Neural cell (in vitro differentiated cells): ENCODE data around the gene CNOT4. TPM values are rescaled to one million over a fixed set of nuclear protein-coding genes. Genes with fewer than 3 reads are reported as not detected.

ENCODE experiments used
- H2AFZ ChIP-seq: fragments of 200-600, 300-800 bp; sonication (generic), shearing (Covaris generic); 2 replicates; pipeline ENCODE4 v1.6.0; 2014; ENCODE audit warnings: low read depth, mild to moderate bottlenecking, antibody characterized with exemption, low read length, moderate library complexity
- H3F3A ChIP-seq: fragments of 200-600 bp; shearing (Covaris generic); 2 replicates; pipeline ENCODE4 v1.6.1; 2016; ENCODE audit warnings: mild to moderate bottlenecking, moderate library complexity, mixed read lengths, antibody characterized with exemption, low read length; ENCODE audit not compliant: insufficient read depth, poor library complexity, severe bottlenecking
- H3K27ac ChIP-seq: fragments of 200-600, 300-800 bp; sonication (generic), shearing (Covaris generic); 2 replicates; pipeline ENCODE4 v1.5.1; 2014; ENCODE audit warnings: mild to moderate bottlenecking, low read length, moderate library complexity
- H3K27me3 ChIP-seq: fragments of 300-800, 200-600 bp; sonication (generic), shearing (Covaris generic); 2 replicates; pipeline ENCODE4 v1.6.0; 2014; ENCODE audit warnings: mild to moderate bottlenecking, low read depth, low read length, moderate library complexity; ENCODE audit not compliant: insufficient read depth
- H3K36me3 ChIP-seq: fragments of 300-800, 200-600 bp; sonication (generic), shearing (Covaris generic); 2 replicates; pipeline ENCODE4 v1.5.1; 2014; ENCODE audit warnings: mild to moderate bottlenecking, antibody characterized with exemption, low read length, moderate library complexity; ENCODE audit not compliant: insufficient read depth
- H3K4me2 ChIP-seq: fragments of 300-800, 200-600 bp; sonication (generic), shearing (Covaris generic); 2 replicates; pipeline ENCODE4 v1.6.0; 2014; ENCODE audit warnings: mild to moderate bottlenecking, low read length
- H3K4me3 ChIP-seq: fragments of 300-800, 200-600 bp; sonication (generic), shearing (Covaris generic); 2 replicates; pipeline ENCODE4 v1.5.1; 2014; ENCODE audit warnings: mild to moderate bottlenecking, low read length, moderate library complexity
- H3K79me2 ChIP-seq: fragments of 200-600 bp; shearing (Covaris generic); replicated peaks from 2 replicates; pipeline ENCODE4 v1.6.0; 2014; ENCODE audit warnings: mild to moderate bottlenecking, low read length, moderate library complexity; ENCODE audit not compliant: insufficient read depth
- H3K9ac ChIP-seq: fragments of 300-800, 200-600 bp; sonication (generic), shearing (Covaris generic); 2 replicates; pipeline ENCODE4 v1.6.1; 2016; ENCODE audit warnings: mild to moderate bottlenecking, low read length, mixed read lengths
- H3K9me2 ChIP-seq: fragments of 200-600 bp; shearing (Covaris generic); 2 replicates; pipeline ENCODE4 v1.6.1; 2016; ENCODE audit warnings: mild to moderate bottlenecking, low read length, mixed read lengths; ENCODE audit not compliant: insufficient read depth
- H3K9me3 ChIP-seq: fragments of 200-600, 300-800 bp; sonication (generic), shearing (Covaris generic); 2 replicates; pipeline ENCODE4 v1.6.1; 2016; ENCODE audit warnings: mild to moderate bottlenecking, mixed run types, low read length, moderate library complexity, mixed read lengths
- H4K20me1 ChIP-seq: fragments of 200-600 bp; shearing (Covaris generic); 2 replicates; pipeline ENCODE4 v1.6.1; 2016; ENCODE audit warnings: mild to moderate bottlenecking, mixed run types; ENCODE audit not compliant: insufficient read depth
- CTCF ChIP-seq: fragments of 450-650 bp; IDR thresholded peaks from 2 replicates; pipeline ENCODE4 v1.5.1; 2014; ENCODE audit warnings: antibody characterized with exemption, mild to moderate bottlenecking, moderate library complexity; ENCODE audit not compliant: poor library complexity, severe bottlenecking
- EP300 ChIP-seq: fragments of 450-650 bp; conservative IDR thresholded peaks from 2 replicates; pipeline ENCODE4 v1.6.1; 2014; ENCODE audit warnings: antibody characterized with exemption, mild to moderate bottlenecking, moderate library complexity; ENCODE audit not compliant: poor library complexity, severe bottlenecking
- EZH2 ChIP-seq: fragments of 200-600, 300-800 bp; shearing (Covaris generic), sonication (generic); IDR thresholded peaks from 2 replicates; pipeline ENCODE4 v1.6.1; 2014; ENCODE audit warnings: antibody characterized with exemption, low read length, borderline replicate concordance, mild to moderate bottlenecking; ENCODE audit not compliant: insufficient read depth, poor library complexity, severe bottlenecking
- MXI1 ChIP-seq: fragments of 450-650 bp; conservative IDR thresholded peaks from 2 replicates; pipeline ENCODE4 v1.6.1; 2014; ENCODE audit warnings: antibody characterized with exemption, mild to moderate bottlenecking; ENCODE audit not compliant: poor library complexity, severe bottlenecking
- POLR2AphosphoS5 ChIP-seq: IDR thresholded peaks from 2 replicates; pipeline ENCODE4 v1.6.1; 2012
- RAD21 ChIP-seq: fragments of 450-650 bp; conservative IDR thresholded peaks from 2 replicates; pipeline ENCODE4 v1.6.1; 2014; ENCODE audit warnings: antibody characterized with exemption, mild to moderate bottlenecking, moderate library complexity
- REST ChIP-seq: IDR thresholded peaks from 2 replicates; pipeline ENCODE4 v1.6.1; 2012; ENCODE audit warnings: borderline replicate concordance
- SMC3 ChIP-seq: fragments of 450-650 bp; conservative IDR thresholded peaks from 2 replicates; pipeline ENCODE4 v1.6.1; 2014; ENCODE audit warnings: antibody characterized with exemption, mild to moderate bottlenecking, moderate library complexity; ENCODE audit not compliant: poor library complexity
- TAF1 ChIP-seq: IDR thresholded peaks from 2 replicates; pipeline ENCODE4 v1.6.1; 2012; ENCODE audit warnings: low read depth
- polyA plus RNA-seq: library from polyadenylated mRNA; depleted of rRNA; stranded (reverse); fragments of >200 nt; gene quantifications from 2 replicates; pipeline ENCODE4 v1.2.3, GENCODE V29; 2014

Gene CNOT4
- polyA plus RNA-seq, 1 donor from 2014 or later, result 6.4 TPM

- TF ChIP-seq POLR2AphosphoS5 (no peak), REST (no peak), EP300 (no peak), EZH2 (no peak), TAF1 (no peak)
- Histone ChIP-seq H3F3A (no peaks in the 10 kb centered on the region), H3K4me2 (no peak overlapping the region), H3K9me3 (no peaks in the 10 kb centered on the region), H3K79me2 (no peaks in the 10 kb centered on the region), H3K36me3 (peaks cover 4% of the 10 kb centered on the region), H3K9me2 (no peaks in the 10 kb centered on the region), H2AFZ (no peak overlapping the region), H3K4me3 (no peak overlapping the region), H3K9ac (no peak overlapping the region), H3K27ac (no peak overlapping the region), H3K27me3 (no peaks in the 10 kb centered on the region), H4K20me1 (no peaks in the 10 kb centered on the region)
Observed at GRCh38 chr7:135411098-135411497, 98.8 kb downstream of the CNOT4 start.

GRCh38 chr7:135410543-135410942, 99.4 kb downstream of the CNOT4 start:
- no peaks in the 10 kb centered on the region for H3F3A ChIP-seq
- H3K9me3 ChIP-seq, result no peaks in the 10 kb centered on the region
- H3K4me3 ChIP-seq, result no peak overlapping the region
- TF ChIP-seq CTCF (no peak), EP300 (no peak), MXI1 (no peak), TAF1 (no peak), SMC3 (no peak), EZH2 (no peak), POLR2AphosphoS5 (no peak), RAD21 (no peak), REST (no peak)
- no peak overlapping the region for H3K4me2 ChIP-seq
- no peaks in the 10 kb centered on the region for H3K79me2 ChIP-seq
- H4K20me1 ChIP-seq, result no peaks in the 10 kb centered on the region
- no peak overlapping the region for H3K27ac ChIP-seq
- no peak overlapping the region for H2AFZ ChIP-seq
- H3K9ac ChIP-seq, result no peak overlapping the region
- no peaks in the 10 kb centered on the region for H3K9me2 ChIP-seq
- peaks cover 4% of the 10 kb centered on the region for H3K36me3 ChIP-seq
- no peaks in the 10 kb centered on the region for H3K27me3 ChIP-seq
